GM12878 (cell line): ENCODE measurements around the gene DPAGT1. TPM values are rescaled to one million over a fixed set of nuclear protein-coding genes. Genes with fewer than 3 reads are reported as not detected.

Experiments used
- BACH1 ChIP-seq: fragments of 450-650 bp; IDR thresholded peaks from 2 replicates; pipeline ENCODE4 v1.6.1; 2017; ENCODE audit warnings: mild to moderate bottlenecking, borderline replicate concordance
- CHD4 ChIP-seq: fragments of 200-600 bp; sonication (generic); IDR thresholded peaks from 2 replicates; pipeline ENCODE4 v1.6.1; 2016; ENCODE audit warnings: mild to moderate bottlenecking
- EED ChIP-seq: sonication (generic); IDR thresholded peaks from 2 replicates; pipeline ENCODE4 v1.6.1; 2016; ENCODE audit warnings: antibody characterized with exemption, low read depth
- HDAC2 ChIP-seq: fragments of 200-600 bp; sonication (generic); IDR thresholded peaks from 2 replicates; pipeline ENCODE4 v1.6.1; 2017
- IKZF1 ChIP-seq: fragments of 450-650 bp; conservative IDR thresholded peaks from 2 replicates; pipeline ENCODE4 v1.6.1; 2017; ENCODE audit warnings: antibody characterized with exemption, mild to moderate bottlenecking
- IRF4 ChIP-seq: IDR thresholded peaks from 2 replicates; pipeline ENCODE4 v1.6.1; 2011; ENCODE audit warnings: low read depth, low read length
- JUNB ChIP-seq: IDR thresholded peaks from 2 replicates; pipeline ENCODE4 v1.6.1; 2016; ENCODE audit warnings: antibody characterized with exemption, mild to moderate bottlenecking
- MEF2A ChIP-seq: IDR thresholded peaks from 2 replicates; pipeline ENCODE4 v1.6.1; 2011; ENCODE audit warnings: low read depth, mild to moderate bottlenecking, low read length, moderate library complexity; ENCODE audit not compliant: insufficient read depth
- NFXL1 ChIP-seq: fragments of 450-650 bp; IDR thresholded peaks from 2 replicates; pipeline ENCODE4 v1.6.1; 2017; ENCODE audit warnings: antibody characterized with exemption, mild to moderate bottlenecking, borderline replicate concordance
- PAX5 ChIP-seq: IDR thresholded peaks from 2 replicates; pipeline ENCODE4 v1.6.1; 2011; ENCODE audit warnings: low read depth, low read length, borderline replicate concordance
- SIX5 ChIP-seq: IDR thresholded peaks from 2 replicates; pipeline ENCODE4 v1.6.1; 2011; ENCODE audit warnings: mild to moderate bottlenecking, low read depth, low read length, moderate library complexity; ENCODE audit not compliant: severe bottlenecking
- SMC3 ChIP-seq: IDR thresholded peaks from 2 replicates; pipeline ENCODE4 v1.6.1; 2011; ENCODE audit warnings: low read length, improper control_type of control experiment, borderline replicate concordance
- SREBF2 ChIP-seq: IDR thresholded peaks from 2 replicates; pipeline ENCODE4 v1.6.1; 2012; ENCODE audit warnings: mild to moderate bottlenecking, low read length
- SRF ChIP-seq, 2 experiments: IDR thresholded peaks; 2 replicates each; pipeline ENCODE4 v1.6.1; 2011; ENCODE audit warnings: low read depth in 2 of 2, low read length in 2 of 2, mild to moderate bottlenecking in 1 of 2, moderate library complexity in 1 of 2
- STAT1 ChIP-seq: fragments of 450-650 bp; conservative IDR thresholded peaks from 2 replicates; pipeline ENCODE4 v1.6.1; 2014; ENCODE audit warnings: antibody characterized with exemption, mild to moderate bottlenecking
- SUPT20H ChIP-seq: IDR thresholded peaks from 2 replicates; pipeline ENCODE4 v1.6.1; 2011; ENCODE audit warnings: low read depth, mild to moderate bottlenecking, low read length, moderate library complexity, borderline replicate concordance; ENCODE audit not compliant: control insufficient read depth
- TAF1 ChIP-seq: IDR thresholded peaks from 2 replicates; pipeline ENCODE4 v1.6.1; 2011; ENCODE audit warnings: mild to moderate bottlenecking, low read depth, low read length, borderline replicate concordance
- TARDBP ChIP-seq: IDR thresholded peaks from 2 replicates; pipeline ENCODE4 v1.6.1; 2016; ENCODE audit warnings: borderline replicate concordance
- TBL1XR1 ChIP-seq: IDR thresholded peaks from 2 replicates; pipeline ENCODE4 v1.6.1; 2012; ENCODE audit warnings: low read depth, low read length, improper control_type of control experiment
- TCF3 ChIP-seq: IDR thresholded peaks from 2 replicates; pipeline ENCODE4 v1.6.1; 2012; ENCODE audit warnings: low read depth, mild to moderate bottlenecking, low read length, borderline replicate concordance; ENCODE audit not compliant: insufficient read depth
- polyA plus RNA-seq, 11 experiments: library from polyadenylated mRNA; depleted of rRNA in 4 of 11; unstranded in 6 of 11; stranded (reverse) in 5 of 11; fragments of >200 nt; fragmentation: Nextera tagmentation in 4 of 11; fragmentation: Illumina TruSeq in 1 of 11; extraction: Ambion mirVana in 4 of 11; extraction: Trizol in 1 of 11; gene quantifications; 1 replicate in 1 of 11; 2 replicates in 10 of 11; pipeline versions ENCODE4 v1.2.1 to v1.2.3, GENCODE V29; 2011 to 2016; ENCODE audit warnings: inconsistent platforms in 2 of 11, missing spikeins in 2 of 11, low read depth in 1 of 11
- total RNA-seq, 4 experiments: library from RNA; depleted of rRNA in 3 of 4; stranded (reverse); fragments of >200 nt in 3 of 4; fragmentation: Illumina TruSeq in 1 of 4; extraction: Trizol in 1 of 4; gene quantifications; 2 replicates each; pipeline versions ENCODE4 v1.2.1 to v1.2.3, GENCODE V29; 2013 to 2021
- TF ChIP-seq, protein P1 (sequence below): fragments of 450-650 bp; IDR thresholded peaks from 2 replicates; pipeline ENCODE4 v1.6.1; 2017; ENCODE audit warnings: mild to moderate bottlenecking, moderate library complexity
- TF ChIP-seq, protein P2 (sequence below): fragments of 450-650 bp; IDR thresholded peaks from 2 replicates; pipeline ENCODE4 v1.6.1; 2017; ENCODE audit warnings: borderline replicate concordance
- TF ChIP-seq, protein P3 (sequence below): fragments of 450-650 bp; IDR thresholded peaks from 2 replicates; pipeline ENCODE4 v1.6.1; 2017; ENCODE audit warnings: antibody characterized with exemption, mild to moderate bottlenecking, moderate library complexity
- TF ChIP-seq, protein P4 (sequence below): IDR thresholded peaks from 2 replicates; pipeline ENCODE4 v1.6.1; 2011; ENCODE audit warnings: low read depth, mild to moderate bottlenecking, low read length, moderate library complexity, borderline replicate concordance; ENCODE audit errors: extremely low read depth

The DPAGT1 gene
- total and polyA plus RNA-seq, 10 of the 15 experiments (the other 5 are each of a cell fraction or from before 2014, with no cell fraction given): 20.5 to 95.6 (median 54.3) TPM

DNA sequence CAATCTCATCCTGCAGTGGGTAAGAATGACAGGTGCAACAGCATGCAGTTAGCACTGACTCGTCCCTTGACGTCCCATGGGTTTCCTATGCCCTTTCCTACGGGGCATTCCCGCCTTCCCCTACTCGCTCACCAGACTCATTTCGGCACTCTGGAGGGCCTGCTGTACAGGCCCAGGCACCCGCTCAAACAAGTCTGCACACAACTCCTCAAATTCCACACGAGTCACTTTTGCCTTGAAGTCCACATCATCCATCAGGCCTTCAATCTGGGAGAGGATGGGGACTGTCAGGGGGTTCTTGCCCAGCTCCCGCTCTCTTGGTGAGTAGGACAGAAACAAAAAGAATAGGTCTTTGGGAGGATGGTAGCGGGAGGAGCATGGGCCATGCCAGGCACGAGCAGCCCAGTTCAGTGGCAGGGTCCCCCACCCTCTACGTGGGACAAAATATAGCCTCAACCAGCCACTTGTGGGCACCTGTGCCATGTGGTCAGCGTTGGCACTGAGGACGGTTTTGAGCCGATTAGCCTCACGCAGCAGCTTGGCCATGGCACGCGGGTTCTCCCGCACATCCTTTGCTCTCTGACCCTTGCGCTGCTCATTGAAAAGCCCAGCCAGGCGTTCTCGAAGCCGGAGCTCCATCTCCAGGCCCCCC, 49.4 kb downstream of the DPAGT1 start (continued):
- TF ChIP-seq IKZF1 (peak; percentile 47), TCF3 (no peak), STAT1 (no peak), SRF (IDR thresholded peaks at IDR 0.05; ENCODE audit: low read depth in 2 of 2, low read length in 2 of 2) (no peak), PAX5 (no peak), IRF4 (no peak), SMC3 (no peak), JUNB (no peak), EED (peak; percentile 72; the same call in 1 of the 2 replicates), CHD4 (no peak), BACH1 (no peak), HDAC2 (no peak), MEF2A (no peak), TAF1 (no peak), TARDBP (no peak), SREBF2 (no peak), SUPT20H (no peak), SIX5 (no peak), TBL1XR1 (no peak), NFXL1 (no peak)
- TF ChIP-seq, protein P1, sequence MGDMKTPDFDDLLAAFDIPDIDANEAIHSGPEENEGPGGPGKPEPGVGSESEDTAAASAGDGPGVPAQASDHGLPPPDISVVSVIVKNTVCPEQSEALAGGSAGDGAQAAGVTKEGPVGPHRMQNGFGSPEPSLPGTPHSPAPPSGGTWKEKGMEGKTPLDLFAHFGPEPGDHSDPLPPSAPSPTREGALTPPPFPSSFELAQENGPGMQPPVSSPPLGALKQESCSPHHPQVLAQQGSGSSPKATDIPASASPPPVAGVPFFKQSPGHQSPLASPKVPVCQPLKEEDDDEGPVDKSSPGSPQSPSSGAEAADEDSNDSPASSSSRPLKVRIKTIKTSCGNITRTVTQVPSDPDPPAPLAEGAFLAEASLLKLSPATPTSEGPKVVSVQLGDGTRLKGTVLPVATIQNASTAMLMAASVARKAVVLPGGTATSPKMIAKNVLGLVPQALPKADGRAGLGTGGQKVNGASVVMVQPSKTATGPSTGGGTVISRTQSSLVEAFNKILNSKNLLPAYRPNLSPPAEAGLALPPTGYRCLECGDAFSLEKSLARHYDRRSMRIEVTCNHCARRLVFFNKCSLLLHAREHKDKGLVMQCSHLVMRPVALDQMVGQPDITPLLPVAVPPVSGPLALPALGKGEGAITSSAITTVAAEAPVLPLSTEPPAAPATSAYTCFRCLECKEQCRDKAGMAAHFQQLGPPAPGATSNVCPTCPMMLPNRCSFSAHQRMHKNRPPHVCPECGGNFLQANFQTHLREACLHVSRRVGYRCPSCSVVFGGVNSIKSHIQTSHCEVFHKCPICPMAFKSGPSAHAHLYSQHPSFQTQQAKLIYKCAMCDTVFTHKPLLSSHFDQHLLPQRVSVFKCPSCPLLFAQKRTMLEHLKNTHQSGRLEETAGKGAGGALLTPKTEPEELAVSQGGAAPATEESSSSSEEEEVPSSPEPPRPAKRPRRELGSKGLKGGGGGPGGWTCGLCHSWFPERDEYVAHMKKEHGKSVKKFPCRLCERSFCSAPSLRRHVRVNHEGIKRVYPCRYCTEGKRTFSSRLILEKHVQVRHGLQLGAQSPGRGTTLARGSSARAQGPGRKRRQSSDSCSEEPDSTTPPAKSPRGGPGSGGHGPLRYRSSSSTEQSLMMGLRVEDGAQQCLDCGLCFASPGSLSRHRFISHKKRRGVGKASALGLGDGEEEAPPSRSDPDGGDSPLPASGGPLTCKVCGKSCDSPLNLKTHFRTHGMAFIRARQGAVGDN: 0 out of 2 replicates have a peak, but pooled peaks have one; percentile 42
- TF ChIP-seq, protein P2, sequence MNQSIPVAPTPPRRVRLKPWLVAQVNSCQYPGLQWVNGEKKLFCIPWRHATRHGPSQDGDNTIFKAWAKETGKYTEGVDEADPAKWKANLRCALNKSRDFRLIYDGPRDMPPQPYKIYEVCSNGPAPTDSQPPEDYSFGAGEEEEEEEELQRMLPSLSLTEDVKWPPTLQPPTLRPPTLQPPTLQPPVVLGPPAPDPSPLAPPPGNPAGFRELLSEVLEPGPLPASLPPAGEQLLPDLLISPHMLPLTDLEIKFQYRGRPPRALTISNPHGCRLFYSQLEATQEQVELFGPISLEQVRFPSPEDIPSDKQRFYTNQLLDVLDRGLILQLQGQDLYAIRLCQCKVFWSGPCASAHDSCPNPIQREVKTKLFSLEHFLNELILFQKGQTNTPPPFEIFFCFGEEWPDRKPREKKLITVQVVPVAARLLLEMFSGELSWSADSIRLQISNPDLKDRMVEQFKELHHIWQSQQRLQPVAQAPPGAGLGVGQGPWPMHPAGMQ: no peak
- TF ChIP-seq, protein P3, sequence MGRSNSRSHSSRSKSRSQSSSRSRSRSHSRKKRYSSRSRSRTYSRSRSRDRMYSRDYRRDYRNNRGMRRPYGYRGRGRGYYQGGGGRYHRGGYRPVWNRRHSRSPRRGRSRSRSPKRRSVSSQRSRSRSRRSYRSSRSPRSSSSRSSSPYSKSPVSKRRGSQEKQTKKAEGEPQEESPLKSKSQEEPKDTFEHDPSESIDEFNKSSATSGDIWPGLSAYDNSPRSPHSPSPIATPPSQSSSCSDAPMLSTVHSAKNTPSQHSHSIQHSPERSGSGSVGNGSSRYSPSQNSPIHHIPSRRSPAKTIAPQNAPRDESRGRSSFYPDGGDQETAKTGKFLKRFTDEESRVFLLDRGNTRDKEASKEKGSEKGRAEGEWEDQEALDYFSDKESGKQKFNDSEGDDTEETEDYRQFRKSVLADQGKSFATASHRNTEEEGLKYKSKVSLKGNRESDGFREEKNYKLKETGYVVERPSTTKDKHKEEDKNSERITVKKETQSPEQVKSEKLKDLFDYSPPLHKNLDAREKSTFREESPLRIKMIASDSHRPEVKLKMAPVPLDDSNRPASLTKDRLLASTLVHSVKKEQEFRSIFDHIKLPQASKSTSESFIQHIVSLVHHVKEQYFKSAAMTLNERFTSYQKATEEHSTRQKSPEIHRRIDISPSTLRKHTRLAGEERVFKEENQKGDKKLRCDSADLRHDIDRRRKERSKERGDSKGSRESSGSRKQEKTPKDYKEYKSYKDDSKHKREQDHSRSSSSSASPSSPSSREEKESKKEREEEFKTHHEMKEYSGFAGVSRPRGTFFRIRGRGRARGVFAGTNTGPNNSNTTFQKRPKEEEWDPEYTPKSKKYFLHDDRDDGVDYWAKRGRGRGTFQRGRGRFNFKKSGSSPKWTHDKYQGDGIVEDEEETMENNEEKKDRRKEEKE: no peak
- TF ChIP-seq, protein P4, sequence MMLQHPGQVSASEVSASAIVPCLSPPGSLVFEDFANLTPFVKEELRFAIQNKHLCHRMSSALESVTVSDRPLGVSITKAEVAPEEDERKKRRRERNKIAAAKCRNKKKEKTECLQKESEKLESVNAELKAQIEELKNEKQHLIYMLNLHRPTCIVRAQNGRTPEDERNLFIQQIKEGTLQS: no peak
